HG03439 (cell line): Measurements from ENCODE around the gene CBLN3.
"Not testable (repeated sequence)": the region's sequence is repeated elsewhere in the genome, so short reads cannot be mapped to it uniquely, and the experiment has no call there.

Source experiments
- ATAC-seq: cut with Tn5 transposase; IDR thresholded peaks from one replicate; pipeline ENCODE4 v1.9.1; 2021; ENCODE audit warnings: mild to moderate bottlenecking, moderate library complexity; ENCODE audit not compliant: unreplicated experiment

Gene CBLN3

DNA sequence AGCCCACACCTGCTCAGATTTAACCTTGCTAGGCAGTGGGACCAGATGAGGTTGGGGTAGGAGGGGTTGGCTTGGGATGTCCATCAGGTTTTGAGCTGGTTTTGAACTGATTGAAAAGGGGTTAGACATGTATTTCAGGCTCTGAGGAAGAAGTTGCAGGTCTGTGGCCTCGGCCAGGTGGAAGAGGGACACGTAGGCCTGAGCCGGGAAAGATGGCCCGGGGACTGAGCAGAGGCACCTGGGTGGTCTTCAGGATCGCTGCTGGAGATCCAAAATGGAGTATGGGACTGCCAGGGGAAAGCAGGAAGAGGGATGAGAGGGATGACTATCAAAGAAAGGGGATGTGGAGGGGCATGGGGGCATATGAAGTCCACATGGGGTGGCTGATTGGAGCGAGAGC lies 23.1 kb downstream of the CBLN3 start:
- ATAC-seq: no peak

DNA sequence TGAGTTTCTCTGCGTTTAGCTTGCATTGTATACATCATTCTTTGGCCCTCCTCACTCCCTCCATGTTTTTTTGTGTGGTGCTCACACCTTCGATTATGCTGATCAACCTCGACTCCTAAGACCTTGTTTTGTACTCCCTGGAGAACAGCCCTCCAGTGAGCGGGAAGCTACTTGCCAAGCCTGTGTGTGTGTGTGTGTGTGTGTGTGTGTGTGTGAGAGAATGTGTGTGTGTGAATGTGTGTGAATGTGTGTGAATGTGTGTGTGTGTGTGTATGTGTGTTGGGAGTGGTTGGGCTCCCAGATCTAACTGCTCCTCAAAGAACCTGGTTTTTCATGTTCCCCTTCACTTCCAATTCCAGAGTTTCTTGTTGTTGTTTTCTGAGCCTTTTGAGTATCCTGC lies 24.7 kb downstream of the CBLN3 start:
- ATAC-seq: no peak

DNA sequence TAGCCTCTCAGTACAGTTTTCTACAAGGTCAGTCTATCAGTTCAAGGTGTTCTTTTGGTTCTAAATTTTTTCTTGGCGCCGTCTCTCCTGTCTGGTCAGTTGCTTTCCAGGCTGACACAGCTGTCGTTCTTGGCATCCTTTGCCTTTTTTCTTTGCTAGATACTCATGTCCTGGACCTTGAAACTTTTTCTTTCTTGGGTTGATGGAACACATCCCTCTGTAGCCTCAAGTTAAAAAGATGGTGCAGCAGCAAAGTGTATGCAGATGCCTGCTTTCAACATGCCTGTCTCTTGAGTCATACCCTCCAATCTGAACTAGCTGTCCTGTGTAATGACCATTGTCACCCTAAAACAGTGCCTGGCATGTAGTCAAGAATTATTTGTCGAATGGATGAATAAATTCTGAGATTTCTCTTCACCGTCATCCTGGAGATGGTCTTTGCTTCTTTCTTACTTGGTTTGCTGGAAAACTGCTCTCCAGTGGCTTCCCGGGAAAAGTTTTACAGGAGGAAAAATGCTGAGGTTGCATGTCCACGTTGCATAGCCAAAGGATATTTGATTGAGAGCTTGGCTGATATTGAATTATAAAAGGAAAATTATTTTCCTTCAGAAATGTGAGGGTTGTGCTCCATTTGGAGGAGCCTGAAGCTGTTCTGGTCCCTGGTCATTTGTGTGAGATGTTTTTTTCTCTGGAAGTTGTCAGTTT lies 26.0 kb downstream of the CBLN3 start:
- no peak for ATAC-seq

DNA sequence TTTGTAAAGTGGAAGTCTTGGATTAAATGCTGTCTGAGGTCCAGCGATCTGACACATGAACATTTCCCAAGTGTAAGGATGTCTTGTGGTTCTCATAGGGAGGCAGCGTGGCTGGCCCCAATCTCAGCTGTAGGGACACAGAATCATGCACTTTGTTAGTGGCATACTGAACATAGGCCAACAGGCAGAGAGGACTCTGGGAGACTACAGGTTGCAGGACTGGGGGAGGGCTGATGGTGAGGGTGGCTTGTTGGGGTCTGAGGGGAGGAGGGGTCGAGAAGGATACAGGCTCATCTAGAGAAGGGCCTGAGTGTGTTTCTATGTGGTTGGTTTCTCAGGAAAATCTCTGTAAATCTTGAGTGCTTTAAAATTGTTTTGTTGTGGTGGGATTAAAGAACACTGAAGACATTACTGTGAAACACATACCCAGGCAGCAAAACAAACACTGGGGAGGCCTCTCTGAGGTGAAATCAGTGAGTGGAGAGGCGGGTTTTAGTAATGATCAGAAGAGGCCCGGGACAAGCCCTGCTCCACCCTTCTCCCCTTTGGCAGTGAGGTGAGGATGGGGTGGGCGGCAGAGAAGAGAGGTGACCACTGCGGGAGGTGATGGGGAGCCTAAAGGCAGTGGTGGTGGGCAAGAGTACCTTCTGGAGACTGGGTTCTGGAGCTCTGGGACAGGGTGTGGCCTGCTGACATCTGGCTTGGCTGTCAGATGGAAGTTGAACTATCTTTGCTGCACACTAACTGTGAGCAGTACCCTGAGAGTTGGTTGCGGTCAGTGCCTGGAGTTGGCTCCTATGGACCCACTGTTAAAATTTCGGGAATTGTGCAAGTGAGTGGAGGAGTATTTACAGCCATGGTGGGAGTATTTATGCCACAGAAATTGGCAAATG lies 27.4 kb downstream of the CBLN3 start:
- no peak for ATAC-seq

DNA sequence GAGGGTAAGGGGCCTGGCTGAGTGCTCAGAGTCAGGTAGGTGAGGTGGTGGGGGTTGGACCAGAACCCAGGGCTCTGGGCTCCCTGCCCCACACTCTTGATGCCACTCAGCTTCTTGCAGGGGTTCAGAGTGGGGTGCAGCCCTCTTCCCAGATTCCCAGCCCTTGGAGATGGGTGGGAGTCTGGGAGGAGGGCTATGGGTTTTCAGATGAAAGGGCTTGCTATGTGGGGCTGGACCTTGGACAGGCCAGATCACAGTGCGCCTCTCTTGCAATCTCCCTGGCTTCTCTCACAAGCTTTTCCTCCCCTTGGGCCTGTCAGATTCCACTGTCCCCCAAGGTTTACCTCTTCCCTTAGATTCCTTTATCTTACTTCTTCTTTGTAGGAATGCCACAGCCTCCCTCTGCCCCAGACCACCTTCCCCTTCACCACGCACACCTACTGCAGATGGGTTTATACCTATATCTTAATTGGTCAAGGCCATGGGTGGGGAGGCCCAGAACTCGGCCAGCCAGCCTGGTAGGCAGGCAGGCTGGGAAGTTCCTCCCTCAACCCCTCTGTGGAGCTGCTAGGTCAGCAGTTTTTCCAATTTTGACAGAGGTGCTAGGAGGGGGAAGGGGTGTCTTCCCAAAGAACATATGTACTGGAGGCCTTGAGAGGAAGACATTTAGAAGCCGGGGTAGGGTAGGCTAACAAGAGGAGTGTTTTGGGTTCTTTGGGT lies 29.3 kb downstream of the CBLN3 start:
- ATAC-seq: no peak

DNA sequence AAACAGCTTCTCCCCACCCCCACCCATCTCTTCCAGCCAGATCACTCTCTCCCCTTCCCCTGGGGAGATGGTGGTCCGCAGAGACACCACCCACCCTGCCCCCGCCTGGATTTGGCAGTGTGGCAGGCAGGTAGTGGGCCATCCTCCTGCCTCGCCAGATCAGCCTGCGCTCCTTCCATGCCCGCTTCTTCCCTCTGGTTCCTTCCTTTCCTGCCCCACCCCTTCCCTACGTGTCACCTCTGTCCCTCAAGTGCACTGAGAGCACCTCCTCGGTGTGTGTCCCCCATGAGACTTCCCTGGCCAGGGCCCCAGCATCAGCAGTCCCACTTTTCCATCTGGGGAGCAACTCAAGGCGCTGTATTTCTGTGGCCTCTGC lies 30.0 kb downstream of the CBLN3 start:
- no peak for ATAC-seq

DNA sequence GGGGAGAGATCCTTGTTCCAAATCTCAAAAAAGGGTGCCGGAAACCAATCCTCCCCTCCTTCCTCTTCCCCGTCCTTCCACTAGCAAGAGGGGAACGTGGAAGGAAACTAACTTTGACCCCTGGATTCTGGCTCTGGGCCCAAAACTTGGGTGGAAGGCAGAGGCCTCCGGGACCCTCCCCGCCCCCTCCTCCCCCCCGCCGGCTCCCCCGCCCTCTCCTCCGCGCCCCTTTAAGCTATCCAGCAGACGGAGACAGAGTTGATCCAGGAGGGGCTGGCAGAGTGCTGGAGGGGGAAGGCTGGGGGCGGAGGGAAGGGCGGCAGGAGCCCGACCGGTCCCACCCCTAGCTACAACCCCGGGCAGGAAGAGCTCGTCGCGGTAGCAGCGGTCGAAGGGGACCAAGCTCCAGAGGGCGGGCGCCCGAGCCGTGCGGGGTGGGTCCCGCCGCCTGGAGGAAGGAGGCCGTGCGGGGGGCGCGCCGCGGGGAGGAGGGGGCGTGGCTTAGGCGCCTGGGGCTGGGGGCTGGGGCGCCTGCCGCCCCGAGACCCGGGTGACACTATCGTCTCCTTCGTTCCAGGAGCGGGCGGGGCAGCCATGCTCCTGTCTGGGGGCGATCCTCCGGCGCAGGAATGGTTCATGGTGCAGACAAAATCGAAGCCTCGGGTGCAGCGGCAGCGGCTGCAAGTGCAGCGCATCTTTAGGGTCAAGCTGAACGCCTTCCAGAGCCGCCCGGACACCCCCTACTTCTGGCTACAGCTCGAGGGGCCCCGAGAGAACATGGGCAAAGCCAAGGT lies 30.6 kb downstream of the CBLN3 start, which contains the start of gene NYNRIN:
Gene NYNRIN (plus strand): TSS at position 351 of the 794 bp plus-strand sequence. CDS start 244 bp downstream, at position 595.
- no peak for ATAC-seq

DNA sequence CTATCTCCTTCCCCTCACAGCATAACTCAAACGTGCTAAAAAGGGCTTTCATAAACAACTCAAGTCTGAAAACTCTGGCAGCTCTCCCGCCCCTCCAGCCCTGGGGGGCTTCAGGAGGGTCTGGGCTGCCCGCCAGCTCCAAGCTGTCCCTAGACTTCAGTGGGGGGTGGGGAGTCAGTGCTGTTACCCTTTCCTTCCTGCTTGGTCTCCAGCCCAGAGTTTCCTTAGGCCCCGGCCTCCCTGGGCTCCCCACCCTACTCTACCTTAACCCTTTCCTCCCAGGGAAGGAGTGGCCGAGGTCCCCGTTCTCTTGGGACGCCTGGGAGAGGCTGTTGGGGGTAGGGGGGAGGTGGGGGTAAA lies 31.2 kb downstream of the CBLN3 start:
- no peak for ATAC-seq

DNA sequence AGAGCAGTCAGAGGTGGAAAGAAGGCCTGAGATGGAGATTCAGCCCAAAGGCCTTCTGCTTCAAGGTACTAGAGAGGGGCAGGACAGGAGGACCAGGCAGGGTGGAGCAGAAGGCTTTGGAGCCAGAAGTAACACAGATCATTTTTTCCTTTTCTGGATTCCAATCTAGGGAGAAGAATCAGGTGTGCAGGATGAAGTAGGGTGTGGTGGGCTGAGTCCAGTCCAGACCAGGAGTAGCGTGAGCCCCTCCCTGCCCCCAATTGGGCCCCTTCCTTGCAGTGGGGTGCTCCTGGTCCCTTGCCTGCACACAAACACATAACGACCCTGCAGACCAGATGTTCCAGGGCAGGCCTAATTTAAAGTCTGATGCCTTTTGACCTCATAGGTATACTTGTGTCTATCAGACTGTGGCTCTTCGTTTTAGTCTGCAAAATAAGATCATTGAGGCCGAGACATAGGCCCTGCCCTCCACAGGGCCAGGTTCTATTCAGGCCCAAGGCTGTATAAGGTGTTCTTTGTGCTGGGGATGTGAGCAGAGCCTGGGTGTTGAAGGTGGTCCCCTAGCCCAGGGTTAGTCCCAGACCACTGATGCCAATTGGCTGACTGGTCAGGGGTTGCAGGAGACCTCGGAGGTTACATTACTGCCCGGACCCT lies 31.7 kb downstream of the CBLN3 start:
- ATAC-seq: no peak

DNA sequence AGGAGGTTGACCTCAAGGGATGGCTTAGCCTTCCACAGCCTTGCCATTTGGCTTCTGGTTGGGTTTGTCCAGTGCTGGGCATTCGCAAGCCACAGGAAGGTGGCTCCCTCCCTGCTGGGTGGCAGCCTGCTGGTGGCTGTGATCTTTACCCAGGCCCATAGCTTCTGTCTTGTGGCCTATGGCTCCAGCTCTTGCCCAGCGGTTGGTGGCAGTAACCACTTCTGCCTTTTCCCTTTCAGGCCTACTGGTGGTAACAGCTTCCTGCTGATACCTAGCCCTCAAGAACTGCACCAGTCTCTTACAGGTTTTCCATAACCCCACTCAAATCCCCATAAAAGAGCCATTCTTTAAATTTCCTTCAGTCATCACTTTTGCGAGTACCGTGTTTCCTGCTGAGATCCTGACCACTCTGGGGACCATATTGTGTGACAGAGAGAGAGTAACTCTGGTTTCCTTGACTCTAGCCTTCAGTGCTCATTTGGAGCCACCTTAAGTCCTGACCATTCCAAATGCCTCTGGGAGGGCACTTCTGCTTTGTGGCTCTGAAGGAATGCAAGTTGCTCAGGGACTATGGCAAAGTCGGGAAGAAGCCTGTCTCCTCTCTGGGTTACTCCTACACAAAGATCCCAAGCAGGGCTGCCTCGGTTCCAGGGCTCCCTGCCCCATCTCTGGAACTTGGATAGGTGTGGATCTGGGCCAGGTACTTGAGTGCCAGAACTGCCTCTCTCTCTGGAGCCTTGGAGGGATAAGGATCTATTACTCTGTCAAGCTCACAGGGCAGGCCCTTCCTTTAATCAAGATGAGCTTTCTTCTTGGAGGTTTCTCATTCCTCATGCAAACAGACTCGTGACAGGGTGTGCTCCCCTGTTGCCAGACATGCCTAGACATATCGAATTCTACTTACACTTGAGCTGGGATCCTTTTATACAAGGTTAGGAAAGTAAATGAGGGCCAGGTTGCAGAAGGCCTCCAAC lies 33.6 kb downstream of the CBLN3 start:
- ATAC-seq: no peak

DNA sequence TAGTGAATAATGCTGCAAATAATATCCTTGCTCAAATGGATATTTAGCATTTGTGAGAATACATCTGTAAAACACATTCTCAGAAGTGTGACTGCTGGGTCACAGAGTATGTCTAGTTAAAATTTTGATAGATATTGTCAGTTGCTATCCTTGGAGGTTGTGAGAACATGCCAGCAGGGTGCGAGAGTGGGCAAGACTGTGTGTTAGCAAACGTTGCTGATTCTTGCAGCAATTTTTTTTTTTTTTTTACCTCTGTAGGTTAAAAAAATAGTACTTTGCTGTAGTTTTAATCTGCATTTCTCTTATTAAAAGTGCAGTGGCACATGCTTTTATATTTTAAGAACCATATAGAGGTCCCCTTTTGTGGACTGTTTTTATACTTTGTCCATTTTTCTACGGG lies 35.2 kb downstream of the CBLN3 start:
- ATAC-seq: no peak

DNA sequence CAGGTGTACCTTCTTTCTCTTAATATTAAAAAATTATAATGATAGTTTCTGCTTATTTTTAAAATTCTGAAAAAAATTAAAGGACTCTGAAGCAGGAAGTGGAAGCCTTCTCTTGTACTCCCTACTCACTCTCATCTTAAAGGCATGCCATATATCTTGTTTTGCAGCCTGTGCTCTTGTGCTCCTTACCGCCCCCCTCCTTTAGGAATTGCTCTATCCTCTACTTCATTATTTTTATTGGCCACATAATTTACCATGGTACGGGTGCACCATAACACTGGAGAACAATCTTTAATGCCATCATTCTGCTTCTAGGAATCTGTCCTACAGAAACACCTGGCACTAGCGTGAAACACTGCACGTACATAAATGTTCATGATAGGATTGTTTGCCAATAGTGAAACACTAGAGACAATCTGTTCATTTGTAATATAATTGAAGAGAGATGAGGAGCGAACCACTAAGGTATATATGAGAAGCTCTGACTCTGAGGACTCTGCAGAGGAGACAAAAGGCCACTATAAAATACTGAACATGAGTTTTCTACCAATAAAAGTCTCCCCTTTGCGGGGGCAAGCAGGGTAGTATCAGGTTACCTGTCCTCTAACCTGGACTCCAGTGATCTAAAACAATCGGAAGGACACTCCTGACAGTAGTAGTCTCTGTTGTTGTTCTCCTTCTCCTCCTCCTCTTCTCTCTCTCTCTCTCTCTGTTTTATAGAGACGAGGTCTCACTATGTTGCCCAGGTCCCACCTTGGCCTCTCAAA lies 37.0 kb downstream of the CBLN3 start:
- ATAC-seq: no peak

DNA sequence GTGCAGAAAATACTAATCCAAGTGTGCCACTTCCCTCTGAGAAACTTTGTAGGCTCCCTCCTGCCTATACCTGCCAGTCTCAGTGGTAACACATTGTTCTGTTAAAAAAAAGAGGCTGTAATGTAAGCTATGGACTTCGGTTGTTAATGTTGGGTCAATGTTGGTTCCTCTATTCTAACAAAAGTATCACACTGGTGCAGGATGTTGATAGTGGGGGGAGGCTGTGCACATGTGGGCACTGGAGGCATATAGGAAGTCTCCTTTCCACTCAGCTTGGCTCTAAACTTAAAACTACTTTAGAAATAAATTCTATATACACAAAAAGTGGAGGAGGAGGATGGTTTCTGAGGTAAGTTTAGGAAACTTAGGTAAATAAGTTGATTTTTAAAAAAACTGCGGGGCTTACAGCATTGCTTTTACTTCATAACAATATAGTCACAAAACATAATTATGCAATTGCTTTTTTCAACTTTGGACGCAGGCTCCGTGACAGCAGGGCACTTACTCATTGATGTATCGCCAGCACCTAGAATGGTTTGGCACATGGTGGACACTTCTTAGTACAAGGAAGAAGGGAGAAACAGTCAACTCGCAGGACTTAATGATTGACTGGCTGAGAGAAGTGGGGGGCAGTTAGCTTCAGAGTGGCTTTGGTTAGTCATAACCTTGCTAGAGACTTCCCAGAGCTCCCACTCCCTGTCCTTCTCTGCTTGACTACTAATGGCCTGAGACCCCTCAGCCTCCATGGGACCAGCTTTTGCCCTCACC lies 38.6 kb downstream of the CBLN3 start:
- ATAC-seq: no peak

DNA sequence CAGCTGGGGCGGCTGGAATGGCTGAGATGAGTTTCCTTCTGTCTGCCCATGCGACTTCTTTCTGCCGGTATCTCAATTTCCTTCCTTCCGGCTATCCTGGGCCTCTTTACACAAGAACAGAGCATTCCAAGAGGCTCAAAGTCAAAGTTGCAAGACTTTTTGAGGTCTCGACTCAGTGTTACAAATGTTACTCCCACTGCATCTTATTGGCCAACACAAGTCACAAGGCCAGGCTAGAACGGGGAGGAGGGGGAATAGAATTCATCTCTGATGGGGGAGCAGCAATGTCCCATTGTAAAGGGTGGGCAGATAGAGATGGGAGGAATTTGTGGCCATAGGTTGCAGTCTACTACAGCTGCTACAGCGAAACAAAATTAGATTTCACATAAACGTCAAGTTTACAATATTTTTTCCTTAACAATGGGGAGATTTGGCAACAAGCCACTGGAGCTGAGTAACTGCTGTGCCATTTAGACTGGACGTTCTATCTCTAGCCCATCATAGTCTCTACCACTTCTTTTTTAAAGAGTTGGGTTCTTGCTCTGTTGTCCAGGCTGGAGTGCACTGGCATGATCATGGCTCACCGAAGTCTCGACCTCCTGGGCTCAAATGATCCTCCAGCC lies 40.1 kb downstream of the CBLN3 start:
- ATAC-seq: no peak

DNA sequence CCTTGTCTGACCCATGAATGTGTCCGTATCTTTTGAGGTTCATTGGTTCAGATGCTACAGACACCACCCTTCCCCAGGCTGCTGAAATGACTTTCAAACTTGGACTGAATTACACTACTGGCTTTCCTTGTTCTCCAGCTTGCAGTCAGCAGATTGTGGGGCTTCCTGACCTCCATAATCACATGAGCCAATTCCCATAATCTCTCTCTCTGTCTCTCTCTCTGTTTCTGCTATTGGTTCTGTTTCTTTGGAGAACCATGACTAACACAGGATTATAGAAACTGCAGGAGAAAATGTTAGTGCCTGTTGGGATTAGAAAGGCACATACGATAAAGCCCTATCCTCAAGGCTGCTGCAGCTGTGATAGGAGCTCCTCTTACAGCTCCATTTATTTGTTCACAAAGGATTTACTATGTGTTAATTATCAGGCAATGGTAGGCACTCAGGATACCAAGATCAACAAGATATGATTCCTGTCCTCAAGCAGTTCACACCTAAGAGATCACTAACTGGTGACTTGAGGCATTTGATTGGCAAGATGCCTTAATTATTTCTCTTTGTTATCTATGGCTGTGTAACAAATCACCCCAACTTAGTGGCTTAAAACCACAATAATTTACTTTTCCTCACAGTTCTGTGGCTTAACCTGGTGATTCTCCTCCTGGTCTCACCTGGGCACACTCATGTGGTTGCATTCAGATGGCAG lies 40.8 kb downstream of the CBLN3 start:
- ATAC-seq: no peak

DNA sequence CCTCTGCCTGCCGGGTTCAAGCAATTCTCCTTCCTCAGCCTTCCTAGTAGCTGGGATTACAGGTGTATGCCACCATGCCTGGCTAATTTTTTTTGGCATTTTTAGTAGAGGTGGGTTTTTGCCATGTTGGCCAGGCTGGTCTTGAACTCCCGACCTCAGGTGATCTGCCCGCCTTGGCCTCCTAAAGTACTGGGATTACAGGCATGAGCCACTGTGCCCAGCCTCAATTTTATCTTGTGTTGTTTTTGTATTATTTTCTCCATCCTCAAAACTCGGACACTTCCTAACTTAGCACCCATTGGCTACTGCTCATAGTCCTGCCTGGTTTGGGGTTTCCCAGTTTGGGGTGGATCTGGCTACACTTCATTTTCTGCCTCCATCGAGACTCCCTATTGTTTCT lies 41.9 kb downstream of the CBLN3 start:
- ATAC-seq: not testable (repeated sequence)

DNA sequence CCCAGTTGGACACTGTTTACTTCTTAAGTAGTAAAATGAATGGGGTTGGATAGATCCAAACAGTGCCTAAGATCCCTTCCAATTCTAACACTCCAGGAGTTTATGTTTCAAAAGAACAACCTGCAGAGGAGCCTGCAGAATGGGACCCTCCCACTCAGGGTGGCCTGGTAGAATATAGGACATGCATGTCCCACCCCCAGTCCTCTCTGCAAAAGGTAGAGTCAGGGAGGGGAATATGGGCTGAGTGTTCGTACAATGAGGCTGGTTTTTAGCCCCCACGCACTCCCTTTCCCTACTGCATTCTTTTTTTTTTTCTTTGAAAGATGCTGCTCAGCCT lies 42.5 kb downstream of the CBLN3 start:
- ATAC-seq: no peak
